Measurements from ENCODE around the gene INPP4B. TPM values are rescaled to one million over a fixed set of nuclear protein-coding genes. Genes with fewer than 3 reads are reported as not detected.

Gene INPP4B
- total RNA-seq, 1 experiment from 2014 or later = 114 TPM

DNA sequence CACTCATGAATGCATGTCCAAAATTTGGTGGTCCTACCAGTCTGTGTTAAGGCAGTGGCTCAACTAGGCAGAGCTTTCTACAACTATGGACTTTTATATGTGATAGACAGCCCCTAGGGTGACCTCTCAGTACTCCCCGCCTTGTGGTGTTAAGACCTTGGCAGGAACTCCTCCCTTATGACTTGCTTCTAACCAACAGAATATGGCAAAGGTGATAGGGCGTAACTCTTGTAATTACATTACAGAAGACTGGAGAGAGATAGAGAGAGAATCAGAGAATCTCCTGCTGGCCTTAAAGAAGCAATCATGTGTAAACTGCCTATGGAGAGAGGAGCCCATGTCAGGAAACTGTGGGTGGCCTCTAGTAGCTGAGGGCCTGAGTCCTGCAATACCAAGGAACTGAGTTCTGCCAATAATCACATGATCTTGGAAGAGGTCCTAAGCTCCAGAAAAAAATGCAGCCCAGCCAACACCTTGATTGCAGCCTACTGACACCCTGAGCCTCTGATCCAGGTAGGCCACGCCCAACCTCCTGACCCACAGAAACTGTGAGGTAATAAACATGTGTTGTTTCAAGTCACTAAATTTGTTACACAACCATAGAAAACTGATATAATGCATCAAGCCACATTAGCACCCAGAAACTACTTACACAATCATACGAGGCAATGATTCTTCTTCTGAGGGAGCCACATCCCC lies 68.9 kb downstream of the INPP4B start:
- no peaks in the 10 kb centered on the region for H3K27me3 Mint-ChIP-seq (ENCODE audit: unreplicated experiment)
- TF ChIP-seq, protein P1, sequence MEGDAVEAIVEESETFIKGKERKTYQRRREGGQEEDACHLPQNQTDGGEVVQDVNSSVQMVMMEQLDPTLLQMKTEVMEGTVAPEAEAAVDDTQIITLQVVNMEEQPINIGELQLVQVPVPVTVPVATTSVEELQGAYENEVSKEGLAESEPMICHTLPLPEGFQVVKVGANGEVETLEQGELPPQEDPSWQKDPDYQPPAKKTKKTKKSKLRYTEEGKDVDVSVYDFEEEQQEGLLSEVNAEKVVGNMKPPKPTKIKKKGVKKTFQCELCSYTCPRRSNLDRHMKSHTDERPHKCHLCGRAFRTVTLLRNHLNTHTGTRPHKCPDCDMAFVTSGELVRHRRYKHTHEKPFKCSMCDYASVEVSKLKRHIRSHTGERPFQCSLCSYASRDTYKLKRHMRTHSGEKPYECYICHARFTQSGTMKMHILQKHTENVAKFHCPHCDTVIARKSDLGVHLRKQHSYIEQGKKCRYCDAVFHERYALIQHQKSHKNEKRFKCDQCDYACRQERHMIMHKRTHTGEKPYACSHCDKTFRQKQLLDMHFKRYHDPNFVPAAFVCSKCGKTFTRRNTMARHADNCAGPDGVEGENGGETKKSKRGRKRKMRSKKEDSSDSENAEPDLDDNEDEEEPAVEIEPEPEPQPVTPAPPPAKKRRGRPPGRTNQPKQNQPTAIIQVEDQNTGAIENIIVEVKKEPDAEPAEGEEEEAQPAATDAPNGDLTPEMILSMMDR (IDR thresholded peaks at IDR 0.05; ENCODE audit: unreplicated experiment) = no peak
- no peak overlapping the region for H3K27ac Mint-ChIP-seq (ENCODE audit: unreplicated experiment)
- no peak overlapping the region for H3K4me3 Mint-ChIP-seq (ENCODE audit: low read depth, unreplicated experiment)
- no peaks in the 10 kb centered on the region for H3K9me3 Mint-ChIP-seq (ENCODE audit: low read depth, unreplicated experiment)
- no TSS peak for BruUV-seq (replicated peaks)
- CTCF ChIA-PET = no interaction called here
- no peaks in the 10 kb centered on the region for H3K4me1 Mint-ChIP-seq (ENCODE audit: low read depth, unreplicated experiment)
- no peaks in the 10 kb centered on the region for H3K36me3 Mint-ChIP-seq (ENCODE audit: insufficient read depth, unreplicated experiment)
- intact Hi-C loops (cut with micrococcal nuclease; ENCODE audit: unreplicated experiment) = no loop called here
- peak; percentile 5 for DNase-seq

DNA sequence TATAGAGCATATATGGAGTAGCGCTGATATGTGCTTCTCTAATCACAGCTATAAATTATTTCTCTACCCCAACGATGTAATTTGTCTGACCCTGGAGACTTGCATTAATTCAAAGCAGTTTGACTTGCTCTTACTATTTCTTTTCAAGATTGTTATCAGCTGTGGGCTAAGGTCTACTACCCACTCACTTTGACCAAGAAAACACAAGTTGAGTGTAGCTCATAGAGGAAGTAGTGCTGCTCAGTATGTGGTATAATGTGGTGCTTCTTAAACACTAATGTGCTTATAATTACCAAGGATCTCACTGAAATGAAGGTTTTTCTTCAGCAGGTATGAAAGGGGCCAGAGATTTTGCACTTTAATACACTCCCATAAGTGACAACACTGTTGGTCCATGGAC lies 70.1 kb downstream of the INPP4B start:
- no peaks in the 10 kb centered on the region for H3K4me1 Mint-ChIP-seq (ENCODE audit: low read depth, unreplicated experiment)
- no peaks in the 10 kb centered on the region for H3K9me3 Mint-ChIP-seq (ENCODE audit: low read depth, unreplicated experiment)

DNA sequence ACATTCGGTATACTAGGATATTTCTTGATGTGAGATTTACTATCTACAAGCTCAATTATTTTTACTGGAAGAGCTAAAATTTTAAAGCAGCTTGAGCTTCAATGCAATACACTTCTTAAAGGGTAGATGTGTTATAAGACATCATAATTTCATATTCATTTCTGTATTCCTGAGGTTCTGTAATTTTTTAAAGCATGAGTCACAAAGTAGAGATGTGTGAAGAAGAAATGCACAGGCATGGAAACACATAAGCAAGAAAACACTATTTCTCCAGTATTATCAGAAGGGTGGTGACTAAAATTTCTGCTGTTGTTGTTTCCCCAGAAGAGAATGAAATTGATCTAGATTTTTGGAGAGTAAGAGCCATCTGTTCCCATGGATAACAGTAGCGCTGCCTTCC lies 72.6 kb downstream of the INPP4B start:
- Mint-ChIP-seq H3K27ac (ENCODE audit: unreplicated experiment) (no peak overlapping the region), H3K4me1 (ENCODE audit: low read depth, unreplicated experiment) (peaks cover 6% of the 10 kb centered on the region), H3K36me3 (ENCODE audit: insufficient read depth, unreplicated experiment) (no peaks in the 10 kb centered on the region), H3K4me3 (ENCODE audit: low read depth, unreplicated experiment) (no peak overlapping the region), H3K27me3 (ENCODE audit: unreplicated experiment) (no peaks in the 10 kb centered on the region), H3K9me3 (ENCODE audit: low read depth, unreplicated experiment) (peaks cover 2% of the 10 kb centered on the region)
- CTCF ChIA-PET = no interaction called here
- no peak for DNase-seq
- BruUV-seq (replicated peaks) = no TSS peak
- intact Hi-C loops (cut with micrococcal nuclease; ENCODE audit: unreplicated experiment) = no loop called here
- TF ChIP-seq, protein P1 (IDR thresholded peaks at IDR 0.05; ENCODE audit: unreplicated experiment) = no peak

More for the DNA sequence above, 70.1 kb downstream of the INPP4B start:
- intact Hi-C loops (cut with micrococcal nuclease; ENCODE audit: unreplicated experiment) = no loop called here
- CTCF ChIA-PET = no interaction called here
- TF ChIP-seq, protein P1 (IDR thresholded peaks at IDR 0.05; ENCODE audit: unreplicated experiment) = no peak
- Mint-ChIP-seq H3K27me3 (ENCODE audit: unreplicated experiment) (no peaks in the 10 kb centered on the region), H3K27ac (ENCODE audit: unreplicated experiment) (no peak overlapping the region), H3K4me3 (ENCODE audit: low read depth, unreplicated experiment) (no peak overlapping the region), H3K36me3 (ENCODE audit: insufficient read depth, unreplicated experiment) (no peaks in the 10 kb centered on the region)
- no TSS peak for BruUV-seq (replicated peaks)
- no peak for DNase-seq

DNA sequence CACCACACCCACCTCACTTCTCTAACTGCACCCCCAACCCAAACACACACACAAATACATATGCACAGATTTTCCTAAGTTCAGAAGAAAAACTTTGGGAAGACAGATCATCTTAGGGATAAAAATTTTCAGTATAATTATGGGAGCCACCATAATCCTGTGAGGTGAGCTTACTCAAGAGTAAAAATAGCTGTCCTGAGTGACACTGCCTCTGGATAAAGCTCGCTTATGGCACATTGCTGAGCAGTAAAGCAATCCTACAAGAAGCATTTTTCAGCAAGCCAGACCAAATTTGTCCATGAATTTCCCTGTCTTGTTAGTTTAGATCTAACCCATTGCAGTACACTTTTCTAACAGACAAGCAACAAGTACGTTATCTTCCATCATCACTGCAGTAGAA lies 83.8 kb downstream of the INPP4B start:
- no peak overlapping the region for H3K27ac Mint-ChIP-seq (ENCODE audit: unreplicated experiment)

More for the DNA sequence above, 83.8 kb downstream of the INPP4B start:
- no peaks in the 10 kb centered on the region for H3K27me3 Mint-ChIP-seq (ENCODE audit: unreplicated experiment)
- intact Hi-C loops (cut with micrococcal nuclease; ENCODE audit: unreplicated experiment) = no loop called here
- no peak overlapping the region for H3K4me3 Mint-ChIP-seq (ENCODE audit: low read depth, unreplicated experiment)
- CTCF ChIA-PET = no interaction called here
- DNase-seq = no peak
- no peaks in the 10 kb centered on the region for H3K9me3 Mint-ChIP-seq (ENCODE audit: low read depth, unreplicated experiment)
- H3K36me3 Mint-ChIP-seq (ENCODE audit: insufficient read depth, unreplicated experiment) = no peaks in the 10 kb centered on the region
- BruUV-seq (replicated peaks) = no TSS peak
- TF ChIP-seq, protein P1 (IDR thresholded peaks at IDR 0.05; ENCODE audit: unreplicated experiment) = no peak
- H3K4me1 Mint-ChIP-seq (ENCODE audit: low read depth, unreplicated experiment) = no peaks in the 10 kb centered on the region
